Midbrain (tissue), 1 donor: ENCODE results near the gene PTPRU.

Source experiments
- DNase-seq: peaks from one replicate; lab custom pipeline; 2025; lab: John Stamatoyannopoulos, UW

The PTPRU gene

GRCh38 chr1:29245876-29246275 lies 9.6 kb downstream of the PTPRU start:
- peak; percentile 24 for DNase-seq

GRCh38 chr1:29247044-29247443 lies 10.7 kb downstream of the PTPRU start:
- no peak for DNase-seq

GRCh38 chr1:29247571-29248273 lies 11.4 kb downstream of the PTPRU start:
- DNase-seq, result no peak

GRCh38 chr1:29248409-29248808 lies 12.1 kb downstream of the PTPRU start:
- DNase-seq, result no peak

GRCh38 chr1:29249170-29249691 lies 12.9 kb downstream of the PTPRU start:
- DNase-seq, result no peak

- DNase-seq, result no peak
These were observed 13.7 kb downstream of the PTPRU start for GRCh38 chr1:29249951-29250581.

- no peak for DNase-seq
These were observed 15.1 kb downstream of the PTPRU start for GRCh38 chr1:29251164-29252124.

- no peak for DNase-seq
These were observed 16.9 kb downstream of the PTPRU start for GRCh38 chr1:29253180-29253579.

- DNase-seq, result no peak
These were observed 18.0 kb downstream of the PTPRU start for GRCh38 chr1:29254346-29254745.

- DNase-seq, result no peak
These were observed 18.9 kb downstream of the PTPRU start for GRCh38 chr1:29255134-29255666.

- DNase-seq, result no peak
These were observed 20.1 kb downstream of the PTPRU start for GRCh38 chr1:29256394-29256793.

- no peak for DNase-seq
These were observed 20.9 kb downstream of the PTPRU start for GRCh38 chr1:29256979-29257804.

GRCh38 chr1:29258189-29258975 lies 22.1 kb downstream of the PTPRU start:
- DNase-seq, result no peak

GRCh38 chr1:29258976-29259801 lies 22.9 kb downstream of the PTPRU start:
- no peak for DNase-seq

GRCh38 chr1:29259802-29260441 lies 23.6 kb downstream of the PTPRU start:
- peak; percentile 16 for DNase-seq

GRCh38 chr1:29260531-29260930 lies 24.2 kb downstream of the PTPRU start:
- no peak for DNase-seq

GRCh38 chr1:29264773-29265389 lies 28.6 kb downstream of the PTPRU start:
- no peak for DNase-seq

GRCh38 chr1:29266912-29267311 lies 30.6 kb downstream of the PTPRU start:
- DNase-seq, result no peak
